ENCODE measurements around the gene RASA4B.
"Not testable (repeated sequence)": the region's sequence is repeated elsewhere in the genome, so short reads cannot be mapped to it uniquely, and the experiment has no call there.

Gene RASA4B

GRCh38 chr7:102517550-102518147 lies at the start of gene RASA4B:
RASA4B (minus strand) TSS chr7:102517777; CDS start chr7:102517710, 67 bp downstream.
- peak; percentile 39 for DNase-seq

- not testable (repeated sequence) for DNase-seq
Measured at GRCh38 chr7:102550808-102551422, 33.3 kb upstream of the RASA4B start, which contains the start of gene SPDYE2. SPDYE2 (plus strand) TSS chr7:102551226; CDS start chr7:102553256, 2,030 bp downstream.

GRCh38 chr7:102546353-102546752 lies 28.8 kb upstream of the RASA4B start:
- DNase-seq = not testable (repeated sequence)

DNA sequence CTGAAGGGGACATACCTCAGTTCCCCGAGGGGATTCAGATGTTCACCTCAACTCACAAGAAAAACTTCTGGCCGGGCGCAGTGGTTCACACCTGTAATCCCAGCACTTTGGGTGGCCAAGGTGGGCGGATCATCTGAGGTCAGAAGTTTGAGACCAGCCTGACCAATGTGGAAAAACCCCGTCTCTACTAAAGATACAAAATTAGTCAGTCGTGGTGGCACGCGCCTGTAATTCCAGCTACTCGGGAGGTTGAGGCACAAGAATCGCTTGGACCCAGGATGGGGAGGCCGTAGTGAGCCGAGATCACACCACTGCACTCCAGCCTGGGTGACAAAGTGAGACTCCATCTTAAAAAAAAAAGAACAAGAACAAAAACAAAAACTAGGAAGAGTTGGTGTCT lies 27.7 kb upstream of the RASA4B start:
- not testable (repeated sequence) for DNase-seq

DNA sequence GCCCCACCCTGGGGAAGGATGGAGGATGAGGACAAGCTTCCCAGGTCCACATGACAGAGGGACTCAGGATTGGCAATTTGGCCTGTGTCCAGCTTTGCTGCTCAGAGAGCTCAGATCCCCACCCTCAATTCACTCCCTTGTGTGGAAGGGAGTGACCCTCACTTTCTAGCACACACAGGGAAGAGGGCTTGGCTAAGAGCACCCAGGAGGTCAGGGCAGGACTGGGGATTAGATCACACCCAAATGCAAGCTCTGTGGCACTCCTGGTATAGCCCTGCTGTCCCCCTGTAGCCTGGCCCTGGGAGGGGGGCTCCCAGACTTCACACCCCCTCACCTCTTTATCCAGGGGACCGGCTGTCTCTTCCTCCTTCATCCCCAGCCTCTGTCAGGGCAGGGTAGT lies 26.8 kb upstream of the RASA4B start:
- not testable (repeated sequence) for DNase-seq

DNA sequence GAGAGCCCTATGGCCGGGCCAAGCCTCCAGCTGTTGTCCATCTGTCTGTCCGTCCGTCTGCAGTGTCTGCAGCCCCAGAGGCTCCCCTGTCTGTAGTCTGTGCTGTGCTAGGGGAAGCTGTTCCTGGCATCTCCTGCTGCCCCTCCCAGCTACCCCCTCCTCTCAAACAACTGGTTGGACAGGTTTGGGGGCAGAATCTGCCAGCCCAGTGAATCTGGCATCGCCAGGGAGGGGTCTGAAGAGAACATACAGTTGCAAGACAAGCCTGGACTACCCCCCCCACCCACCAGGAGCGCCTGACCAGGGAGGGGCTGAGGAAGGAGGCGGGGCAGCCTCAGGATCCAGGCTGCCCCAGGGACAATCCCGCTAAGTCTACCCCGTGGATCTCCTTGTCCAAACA lies 26.0 kb upstream of the RASA4B start, which contains the start of gene UPK3BL2:
UPK3BL2 (minus strand) TSS at position 101 of the 400 bp plus-strand sequence; CDS start at position 41, 60 bp downstream.
- DNase-seq = not testable (repeated sequence)

GRCh38 chr7:102542771-102543170 lies 25.2 kb upstream of the RASA4B start:
- DNase-seq = not testable (repeated sequence)

DNA sequence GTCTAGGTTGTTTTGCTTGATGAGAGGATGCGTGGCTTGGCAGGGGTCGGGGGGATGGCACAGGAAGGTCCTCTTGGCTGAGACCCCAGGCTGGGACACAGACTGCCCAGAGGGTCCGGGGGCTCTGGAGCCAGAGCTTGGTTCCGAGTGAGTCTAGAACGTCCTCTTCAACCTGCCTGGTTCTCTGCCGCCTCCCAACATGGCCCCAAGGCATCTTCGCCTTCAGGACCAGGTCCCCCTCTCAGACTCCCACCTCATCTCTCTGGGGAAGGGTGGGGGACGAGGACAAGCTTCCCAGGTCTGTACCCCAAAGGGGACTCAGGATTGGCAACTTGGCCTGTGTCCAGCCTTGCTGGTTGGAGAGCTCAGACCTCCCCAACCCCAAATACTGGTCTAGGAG lies 24.5 kb upstream of the RASA4B start:
- not testable (repeated sequence) for DNase-seq

DNA sequence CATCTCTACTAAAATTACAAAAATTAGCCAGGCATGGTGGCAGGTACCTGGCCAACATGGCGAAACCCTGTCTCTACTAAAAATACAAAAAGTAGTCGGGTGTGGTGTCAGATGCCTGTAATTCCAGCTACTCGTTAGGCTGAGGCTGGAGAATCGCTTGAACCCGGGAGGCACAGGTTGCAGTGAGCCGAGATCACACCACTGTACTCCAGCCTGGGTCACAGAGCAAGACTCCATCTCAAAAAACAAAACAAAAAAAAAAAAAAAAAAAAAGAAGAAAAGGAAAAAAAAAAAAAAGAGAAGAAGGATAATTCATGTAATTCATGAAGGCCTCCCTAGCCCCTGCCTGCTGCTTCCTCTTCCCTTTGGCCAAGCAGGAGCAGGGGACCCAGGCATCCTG lies 23.0 kb upstream of the RASA4B start:
- DNase-seq = not testable (repeated sequence)

DNA sequence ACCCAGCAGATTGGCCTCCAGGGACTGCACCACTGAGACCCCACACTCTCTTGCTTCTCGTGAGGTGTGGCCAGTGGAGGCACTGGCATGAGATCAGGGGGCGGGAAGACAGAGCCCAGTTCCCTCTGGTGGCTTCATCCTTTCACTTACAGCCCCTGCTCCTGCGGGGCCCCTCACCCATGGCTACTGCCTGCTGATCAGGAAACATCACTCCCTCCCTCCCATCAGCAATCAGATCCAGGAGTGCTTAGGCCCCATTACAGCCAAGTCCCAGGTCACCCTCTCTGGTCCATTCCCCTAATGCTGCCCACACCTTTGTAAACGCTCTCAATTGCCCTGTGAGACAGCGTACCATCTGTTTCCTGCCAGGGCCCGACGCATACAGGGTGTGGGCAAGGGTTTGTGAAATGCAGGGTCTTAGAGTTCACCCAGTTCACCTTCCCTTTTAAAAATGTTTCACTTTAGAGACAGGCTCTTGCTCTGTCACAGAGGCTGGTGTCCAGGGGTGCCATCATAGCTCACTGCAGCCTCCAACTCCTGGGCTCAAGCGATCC lies 17.6 kb upstream of the RASA4B start:
- not testable (repeated sequence) for DNase-seq

- DNase-seq = not testable (repeated sequence)
Measured at GRCh38 chr7:102532127-102532526, 14.6 kb upstream of the RASA4B start.

GRCh38 chr7:102531583-102531982 lies 14.0 kb upstream of the RASA4B start:
- DNase-seq = not testable (repeated sequence)

DNA sequence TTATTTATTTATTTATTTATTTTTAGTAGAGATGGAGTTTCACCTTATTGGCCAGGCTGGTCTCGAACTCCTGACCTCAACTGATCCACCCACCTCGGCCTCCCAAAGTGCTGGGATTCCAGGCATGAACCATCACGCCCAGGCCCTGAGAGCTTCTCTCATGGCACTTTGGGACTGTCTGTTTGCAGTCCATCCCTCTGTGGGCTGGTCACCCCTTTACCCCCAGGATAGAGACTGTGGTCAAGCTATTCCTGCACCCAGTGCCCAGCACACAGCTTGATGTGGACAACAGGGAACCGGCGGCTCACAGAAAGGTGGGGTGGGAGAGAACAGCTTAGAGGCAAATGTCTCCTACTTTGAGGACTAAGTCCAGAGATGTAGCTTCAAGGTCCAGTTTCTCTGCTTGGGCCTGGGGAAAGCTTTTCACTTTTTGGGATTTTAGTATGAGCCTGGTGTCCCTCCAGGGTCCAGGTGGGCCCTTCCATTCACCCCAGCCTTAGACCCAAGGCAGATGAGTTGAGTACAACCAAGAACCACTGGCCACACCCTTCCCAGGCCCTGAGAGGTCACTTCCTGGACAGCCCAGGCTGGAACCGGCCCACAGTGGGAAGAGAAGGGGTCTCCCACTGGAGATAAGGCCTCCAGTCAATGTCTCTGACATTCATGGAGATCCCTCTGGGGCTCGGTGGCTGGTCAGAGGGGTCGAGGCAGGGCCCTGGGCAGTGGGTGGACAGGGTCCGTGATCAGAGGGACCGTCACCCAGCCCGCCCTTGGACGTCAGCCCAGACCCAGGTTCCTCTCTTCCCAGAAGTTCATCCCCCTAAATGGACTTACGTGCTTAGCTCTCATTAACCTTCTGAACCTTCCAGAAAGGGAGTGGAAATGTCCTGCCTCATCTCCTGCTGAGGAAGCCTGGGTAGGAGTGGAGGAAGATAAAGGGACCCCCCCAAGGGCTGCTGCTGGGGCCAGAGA lies 10.5 kb upstream of the RASA4B start:
- not testable (repeated sequence) for DNase-seq

DNA sequence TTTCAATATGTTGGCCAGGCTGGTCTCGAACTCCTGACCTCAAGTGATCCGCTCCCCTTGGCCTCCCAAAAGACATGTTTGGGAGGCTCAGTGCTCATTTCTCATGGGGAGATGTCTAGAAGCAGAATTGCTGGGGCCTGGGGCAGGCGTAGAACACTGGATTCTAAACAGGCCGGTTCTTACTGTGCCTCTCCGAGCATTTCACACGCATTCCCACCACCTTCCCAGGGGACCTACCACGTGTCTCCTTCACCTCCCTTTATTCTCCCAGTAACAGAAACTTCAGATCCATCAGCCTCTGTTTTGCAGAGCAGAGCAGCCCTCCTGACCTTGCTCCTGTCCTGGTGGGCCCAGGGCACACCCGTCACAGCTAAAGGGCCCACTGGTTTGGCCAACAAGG lies 9.6 kb upstream of the RASA4B start:
- DNase-seq = not testable (repeated sequence)

GRCh38 chr7:102524803-102525202 lies 7.2 kb upstream of the RASA4B start:
- DNase-seq = not testable (repeated sequence)

GRCh38 chr7:102520797-102521196 lies 3.2 kb upstream of the RASA4B start:
- DNase-seq = not testable (repeated sequence)

- DNase-seq = not testable (repeated sequence)
Measured at GRCh38 chr7:102516951-102517350, 626 bp downstream of the RASA4B start.

DNA sequence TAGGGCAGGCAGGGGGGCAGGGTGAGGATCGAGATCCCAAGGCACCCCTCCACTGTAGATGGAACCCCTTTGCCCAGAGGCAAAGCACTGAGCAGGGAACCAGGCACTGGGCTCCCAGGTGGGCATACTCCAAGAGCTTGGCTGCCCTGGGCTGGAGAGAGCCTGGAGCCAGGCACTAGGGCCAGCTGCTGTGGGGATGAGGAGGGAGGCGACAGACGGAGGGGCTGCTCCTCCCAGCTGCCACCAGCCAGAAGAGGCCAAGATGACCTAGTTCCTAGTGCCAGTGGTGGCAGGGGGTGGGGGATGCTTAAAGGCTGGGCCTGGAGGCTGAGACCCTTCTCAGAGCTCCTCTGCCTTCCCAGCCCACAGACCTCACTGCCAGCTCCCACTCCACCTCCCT lies 1.7 kb downstream of the RASA4B start:
- not testable (repeated sequence) for DNase-seq

DNA sequence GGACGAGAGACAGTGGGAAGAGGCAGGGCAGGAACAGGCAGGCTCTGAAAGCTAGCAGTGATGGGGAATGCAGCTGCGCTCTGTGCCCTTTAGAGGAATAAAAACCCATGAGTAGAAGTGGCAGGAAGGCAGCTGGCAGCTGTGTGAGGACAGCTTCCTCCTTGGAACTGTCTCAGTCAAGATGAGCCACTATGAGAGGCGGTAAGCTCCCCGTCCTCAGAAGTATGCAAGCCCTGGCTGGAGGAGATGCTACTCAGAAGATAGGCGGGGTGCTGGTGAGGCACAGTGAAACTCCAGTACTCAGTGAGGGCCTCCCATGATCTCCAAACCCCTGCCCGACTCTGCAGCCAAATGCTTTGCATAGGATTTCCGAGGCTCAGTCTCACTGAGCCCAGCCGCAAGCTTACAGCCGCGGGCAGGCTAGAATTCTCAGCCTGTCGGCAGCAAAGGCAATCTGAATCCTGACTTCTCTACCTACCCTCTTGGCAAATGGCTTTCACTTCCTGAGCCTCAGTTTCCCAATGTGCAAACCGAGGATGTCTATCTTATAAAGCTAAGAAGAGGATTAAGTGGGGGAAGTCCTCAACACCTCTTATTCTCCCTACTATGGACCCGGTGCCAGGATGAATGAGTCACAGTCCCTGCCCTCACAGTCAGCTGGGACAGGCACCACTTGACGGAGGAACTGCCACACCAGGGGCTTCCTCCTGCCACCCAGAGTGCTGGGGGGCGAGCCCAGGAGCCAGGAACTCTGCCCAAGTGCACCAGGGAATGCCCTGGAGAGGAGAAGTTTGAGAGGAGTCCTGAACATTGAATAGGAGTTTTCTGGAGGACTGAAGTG lies 2.5 kb downstream of the RASA4B start:
- DNase-seq = not testable (repeated sequence)

DNA sequence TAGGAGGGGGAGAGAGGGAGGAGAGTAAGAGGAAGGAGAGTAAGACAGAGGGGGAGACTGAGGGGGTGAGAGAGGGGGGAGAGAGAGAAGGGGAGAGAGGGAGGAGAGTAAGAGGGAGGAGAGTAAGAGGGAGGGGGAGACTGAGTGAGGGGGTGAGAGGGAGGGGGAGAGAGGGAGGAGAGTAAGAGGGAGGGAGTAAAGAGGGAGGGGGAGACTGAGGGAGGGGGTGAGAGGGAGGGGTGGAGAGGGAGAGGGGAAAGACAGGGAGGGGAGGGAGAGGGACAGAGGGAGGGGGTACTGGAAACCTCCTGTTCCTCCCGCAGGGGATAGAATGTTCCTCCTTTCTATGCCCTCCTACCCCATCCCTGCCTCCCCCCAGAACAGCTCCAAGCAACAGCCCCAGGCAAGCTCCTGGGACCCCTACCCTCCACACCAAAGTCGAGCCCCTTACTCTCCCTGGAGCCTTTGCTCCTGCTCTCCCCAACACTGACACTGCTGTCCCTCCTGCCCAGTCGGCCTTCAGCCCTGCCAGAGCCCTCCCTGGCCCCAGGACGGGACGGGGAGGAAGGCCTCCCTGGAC lies 4.8 kb downstream of the RASA4B start:
- peak; percentile 47 for DNase-seq

GRCh38 chr7:102511860-102512522 lies 5.6 kb downstream of the RASA4B start:
- not testable (repeated sequence) for DNase-seq
